D721Med (cell line): Measurements from ENCODE around the gene MB21D2.

Experiments used
- DNase-seq: peaks from one replicate; pipeline ENCODE4 v3.0.0; 2011; ENCODE audit warnings: low spot score; ENCODE audit not compliant: insufficient read length
- FAIRE-seq: peaks from 2 replicates; lab custom pipeline; 2011; peaks lifted over from hg19 to GRCh38; lab: Jason Lieb, UNC
- CTCF ChIP-seq: IDR thresholded peaks from 2 replicates; pipeline ENCODE4 v1.5.1; 2012; ENCODE audit warnings: mild to moderate bottlenecking, control low read depth; ENCODE audit not compliant: insufficient read depth; ENCODE audit errors: missing control alignments

MB21D2 gene

GRCh38 chr3:192892981-192893700, 24.5 kb downstream of the MB21D2 start:
- TF ChIP-seq CTCF: no peak
- FAIRE-seq (no peak), DNase-seq (no peak)

- FAIRE-seq: no peak
- DNase-seq: no peak
These were observed 27.0 kb downstream of the MB21D2 start for GRCh38 chr3:192890347-192891335.

GRCh38 chr3:192889679-192890078, 28.0 kb downstream of the MB21D2 start:
- DNase-seq (no peak), FAIRE-seq (no peak)
- no peak for TF ChIP-seq CTCF

More at GRCh38 chr3:192890347-192891335, 27.0 kb downstream of the MB21D2 start:
- TF ChIP-seq CTCF: no peak

- FAIRE-seq: no peak
These were observed 29.5 kb downstream of the MB21D2 start for GRCh38 chr3:192888190-192888589.

GRCh38 chr3:192887701-192888100, 30.0 kb downstream of the MB21D2 start:
- no peak for FAIRE-seq
- no peak for DNase-seq
- no peak for TF ChIP-seq CTCF

More at GRCh38 chr3:192888190-192888589, 29.5 kb downstream of the MB21D2 start:
- TF ChIP-seq CTCF: no peak
- no peak for DNase-seq

- FAIRE-seq (no peak), DNase-seq (no peak)
- TF ChIP-seq CTCF: no peak
These were observed 30.6 kb downstream of the MB21D2 start for GRCh38 chr3:192887047-192887446.
